Activated B cell treated with CpG ODN at 0.5 μM for 24 hours (primary cell): ENCODE results near the gene RFTN2. TPM values are rescaled to one million over a fixed set of nuclear protein-coding genes. Genes with fewer than 3 reads are reported as not detected.
A peak's percentile ranks its signal among the peaks of the same experiment; 100 is the strongest.
"Not testable (repeated sequence)": the region's sequence is repeated elsewhere in the genome, so short reads cannot be mapped to it uniquely, and the experiment has no call there.

Source experiments
- ATAC-seq: fragments of 200-7000 bp; cut with Tn5 transposase; one replicate; pipeline ENCODE4 v1.10.0; 2021; ENCODE audit warnings: low read depth, mild to moderate bottlenecking, moderate library complexity
- CTCF ChIA-PET: fragments of 350-600 bp; sonication (Branson Sonifier 250); formaldehyde crosslinking; loops from one replicate; lab custom pipeline; 2021; ENCODE audit warnings: antibody characterized with exemption; lab: Charles Lee
- POLR2A ChIA-PET: fragments of 350-600 bp; sonication (Branson Sonifier 250); formaldehyde crosslinking; loops from one replicate; lab custom pipeline; 2021; ENCODE audit warnings: antibody characterized with exemption; lab: Charles Lee
- DNase-seq: peaks from one replicate; pipeline ENCODE4 v3.0.0; 2022
- H3K27ac Mint-ChIP-seq: one replicate; pipeline ENCODE4 v1.8.0; 2020; ENCODE audit warnings: mixed read lengths
- H3K27me3 Mint-ChIP-seq: one replicate; pipeline ENCODE4 v1.8.0; 2021; ENCODE audit warnings: mixed read lengths
- H3K36me3 Mint-ChIP-seq: one replicate; pipeline ENCODE4 v1.8.0; 2021; ENCODE audit warnings: low read depth, mixed read lengths
- H3K4me1 Mint-ChIP-seq: one replicate; pipeline ENCODE4 v1.8.0; 2021; ENCODE audit warnings: mixed read lengths
- H3K4me3 Mint-ChIP-seq: one replicate; pipeline ENCODE4 v1.8.0; 2020; ENCODE audit warnings: mild to moderate bottlenecking, mixed read lengths
- H3K9me3 Mint-ChIP-seq: one replicate; pipeline ENCODE4 v1.8.0; 2020; ENCODE audit warnings: mixed read lengths
- CTCF ChIP-seq: fragments of 200-600 bp; IDR thresholded peaks from one replicate; pipeline ENCODE4 v1.8.0; 2022; ENCODE audit warnings: antibody characterized with exemption, mild to moderate bottlenecking
- intact Hi-C: fragments of 100-400 bp; cut with micrococcal nuclease; formaldehyde crosslinking; loops from one replicate; pipeline ENCODE4 v1.15.1; 2024
- total RNA-seq: library from RNA; stranded (reverse); gene quantifications from 2 replicates; pipeline ENCODE4 v1.2.3, GENCODE V29; 2022

RFTN2 gene
- total RNA-seq, 1 donor from 2014 or later: not detected

GRCh38 chr2:197558393-197558792 is 117.0 kb downstream of the RFTN2 start:
- no peak for DNase-seq
- H3K36me3 Mint-ChIP-seq: peaks cover 26% of the 10 kb centered on the region
- H3K27me3 Mint-ChIP-seq: no peaks in the 10 kb centered on the region
- ATAC-seq: no peak
- H3K27ac Mint-ChIP-seq: no peak overlapping the region
- POLR2A ChIA-PET: no interaction called here
- CTCF ChIA-PET: no interaction called here
- intact Hi-C loops: no loop called here
- TF ChIP-seq CTCF: no peak
- no peak overlapping the region for H3K4me3 Mint-ChIP-seq
- no peaks in the 10 kb centered on the region for H3K4me1 Mint-ChIP-seq
- no peaks in the 10 kb centered on the region for H3K9me3 Mint-ChIP-seq

- ChIA-PET POLR2A (no interaction called here), CTCF (no interaction called here)
- no peak for TF ChIP-seq CTCF
- no peak overlapping the region for H3K4me3 Mint-ChIP-seq
- H3K27me3 Mint-ChIP-seq: no peaks in the 10 kb centered on the region
- intact Hi-C loops: no loop called here
- H3K27ac Mint-ChIP-seq: peak overlapping the region; percentile 37
- no peak for ATAC-seq
- no peak for DNase-seq
- peaks cover 42% of the 10 kb centered on the region for H3K36me3 Mint-ChIP-seq
- H3K4me1 Mint-ChIP-seq: no peaks in the 10 kb centered on the region
- no peaks in the 10 kb centered on the region for H3K9me3 Mint-ChIP-seq
Measured at GRCh38 chr2:197556456-197556855, 118.9 kb downstream of the RFTN2 start.

- intact Hi-C loops: no loop called here
- ChIA-PET CTCF (no interaction called here), POLR2A (no interaction called here)
- Mint-ChIP-seq H3K27ac (peak overlapping the region; percentile 50), H3K27me3 (no peaks in the 10 kb centered on the region), H3K36me3 (peaks cover 48% of the 10 kb centered on the region), H3K4me1 (no peaks in the 10 kb centered on the region), H3K9me3 (no peaks in the 10 kb centered on the region), H3K4me3 (no peak overlapping the region)
- DNase-seq (no peak), ATAC-seq (no peak)
- TF ChIP-seq CTCF: no peak
Measured at GRCh38 chr2:197555467-197555866, 119.9 kb downstream of the RFTN2 start.

- H3K27me3 Mint-ChIP-seq, DNase-seq, H3K27ac Mint-ChIP-seq, H3K9me3 Mint-ChIP-seq, intact Hi-C loops, ATAC-seq, H3K4me3 Mint-ChIP-seq, POLR2A ChIA-PET, H3K4me1 Mint-ChIP-seq, CTCF ChIA-PET: not testable (repeated sequence)
- peaks cover 73% of the 10 kb centered on the region for H3K36me3 Mint-ChIP-seq
Measured at GRCh38 chr2:197551260-197551659, 124.1 kb downstream of the RFTN2 start.

- ChIA-PET POLR2A (no interaction called here), CTCF (no interaction called here)
- DNase-seq (no peak), ATAC-seq (no peak)
- peaks cover 77% of the 10 kb centered on the region for H3K36me3 Mint-ChIP-seq
- no peak overlapping the region for H3K4me3 Mint-ChIP-seq
- no peak overlapping the region for H3K27ac Mint-ChIP-seq
- no peaks in the 10 kb centered on the region for H3K27me3 Mint-ChIP-seq
- no peaks in the 10 kb centered on the region for H3K4me1 Mint-ChIP-seq
- no peaks in the 10 kb centered on the region for H3K9me3 Mint-ChIP-seq
- TF ChIP-seq CTCF: no peak
- intact Hi-C loops: no loop called here
Measured at GRCh38 chr2:197548582-197548981, 126.8 kb downstream of the RFTN2 start.
